Frontal cortex (tissue), 4 donors: ENCODE measurements around the gene ZBTB11. TPM values are rescaled to one million over a fixed set of nuclear protein-coding genes. Genes with fewer than 3 reads are reported as not detected.
"Not testable (repeated sequence)": the region's sequence is repeated elsewhere in the genome, so short reads cannot be mapped to it uniquely, and the experiment has no call there.

Source experiments
- DNase-seq, 2 donors: peaks; one replicate each; pipeline ENCODE4 v3.0.0; 2012; ENCODE audit warnings: low spot score in 2 of 2
- FAIRE-seq: peaks from 2 replicates; lab custom pipeline; 2012; peaks lifted over from hg19 to GRCh38; lab: Jason Lieb, UNC
- total RNA-seq: library from RNA; depleted of rRNA; stranded (reverse); fragments of >200 nt; gene quantifications from one replicate; pipeline ENCODE4 v1.2.3, GENCODE V29; 2014
- donor health status: control.
- donor health status: control.
- donor health status: control.

The ZBTB11 gene
- total RNA-seq, 1 donor from 2014 or later = 52.6 TPM

- FAIRE-seq, DNase-seq: not testable (repeated sequence)
These were observed 17.9 kb upstream of the ZBTB11 start for GRCh38 chr3:101694836-101695235.

GRCh38 chr3:101693540-101693939, 16.6 kb upstream of the ZBTB11 start:
- not testable (repeated sequence) for FAIRE-seq, DNase-seq

- DNase-seq, FAIRE-seq: not testable (repeated sequence)
These were observed 15.0 kb upstream of the ZBTB11 start for GRCh38 chr3:101691685-101692671.

- no peak for DNase-seq
- FAIRE-seq = no peak
These were observed 14.0 kb upstream of the ZBTB11 start for GRCh38 chr3:101690972-101691371.

- no peak for DNase-seq
- FAIRE-seq = no peak
These were observed 12.4 kb upstream of the ZBTB11 start for GRCh38 chr3:101689286-101689685.

GRCh38 chr3:101687142-101687931, 10.4 kb upstream of the ZBTB11 start:
- DNase-seq = no peak
- no peak for FAIRE-seq

- FAIRE-seq = no peak
- no peak for DNase-seq
These were observed 9.0 kb upstream of the ZBTB11 start for GRCh38 chr3:101685870-101686307.

GRCh38 chr3:101685050-101685400, 8.1 kb upstream of the ZBTB11 start:
- DNase-seq = no peak
- no peak for FAIRE-seq

- no peak for DNase-seq
- no peak for FAIRE-seq
These were observed 3.5 kb upstream of the ZBTB11 start for GRCh38 chr3:101680466-101680865.

GRCh38 chr3:101678837-101679236, 1.9 kb upstream of the ZBTB11 start:
- DNase-seq, FAIRE-seq: not testable (repeated sequence)

- FAIRE-seq = no peak
These were observed 729 bp upstream of the ZBTB11 start for GRCh38 chr3:101677436-101678286.

GRCh38 chr3:101676216-101676764, 642 bp downstream of the ZBTB11 start:
- DNase-seq (peak; percentile 80 to 86), FAIRE-seq (no peak)

More at GRCh38 chr3:101677436-101678286, 729 bp upstream of the ZBTB11 start:
- no peak for DNase-seq

- no peak for DNase-seq
- FAIRE-seq = no peak
These were observed 1.2 kb downstream of the ZBTB11 start for GRCh38 chr3:101675709-101676215.

GRCh38 chr3:101674518-101674917, 2.4 kb downstream of the ZBTB11 start:
- FAIRE-seq = no peak
- no peak for DNase-seq

GRCh38 chr3:101673953-101674352, 3.0 kb downstream of the ZBTB11 start:
- FAIRE-seq = no peak

GRCh38 chr3:101671014-101671413, 5.9 kb downstream of the ZBTB11 start:
- no peak for FAIRE-seq
- DNase-seq = no peak

More at GRCh38 chr3:101673953-101674352, 3.0 kb downstream of the ZBTB11 start:
- no peak for DNase-seq

GRCh38 chr3:101667844-101668243, 9.1 kb downstream of the ZBTB11 start:
- no peak for DNase-seq
- FAIRE-seq = no peak

GRCh38 chr3:101667331-101667730, 9.6 kb downstream of the ZBTB11 start:
- no peak for DNase-seq
- FAIRE-seq = no peak

GRCh38 chr3:101665851-101666250, 11.1 kb downstream of the ZBTB11 start:
- FAIRE-seq (no peak), DNase-seq (no peak)
